Cerebellar cortex (tissue), 1 donor: Measurements from ENCODE around the gene SSR1.

Experiments
- DNase-seq: peaks from one replicate; pipeline ENCODE4 v3.0.0-alpha.2; 2015; ENCODE audit warnings: low spot score

SSR1 gene

DNA sequence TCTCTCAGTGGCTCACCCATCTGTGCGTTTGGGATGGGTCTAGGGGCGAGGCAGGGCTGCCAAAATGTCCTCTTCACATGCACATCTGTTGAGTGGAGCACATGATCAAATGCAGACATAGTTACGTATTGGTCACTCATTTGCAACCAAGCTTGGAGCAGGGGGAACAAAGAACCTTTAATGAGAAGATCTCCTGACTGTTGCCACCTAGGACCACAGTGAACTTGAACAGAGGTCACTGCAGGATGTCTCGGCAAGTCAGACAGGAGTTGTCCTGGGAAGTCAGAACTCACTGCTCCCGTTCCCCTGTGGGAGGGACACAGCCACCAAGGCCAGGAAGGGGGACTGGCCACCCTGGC, 73.4 kb downstream of the SSR1 start:
- DNase-seq = no peak

DNA sequence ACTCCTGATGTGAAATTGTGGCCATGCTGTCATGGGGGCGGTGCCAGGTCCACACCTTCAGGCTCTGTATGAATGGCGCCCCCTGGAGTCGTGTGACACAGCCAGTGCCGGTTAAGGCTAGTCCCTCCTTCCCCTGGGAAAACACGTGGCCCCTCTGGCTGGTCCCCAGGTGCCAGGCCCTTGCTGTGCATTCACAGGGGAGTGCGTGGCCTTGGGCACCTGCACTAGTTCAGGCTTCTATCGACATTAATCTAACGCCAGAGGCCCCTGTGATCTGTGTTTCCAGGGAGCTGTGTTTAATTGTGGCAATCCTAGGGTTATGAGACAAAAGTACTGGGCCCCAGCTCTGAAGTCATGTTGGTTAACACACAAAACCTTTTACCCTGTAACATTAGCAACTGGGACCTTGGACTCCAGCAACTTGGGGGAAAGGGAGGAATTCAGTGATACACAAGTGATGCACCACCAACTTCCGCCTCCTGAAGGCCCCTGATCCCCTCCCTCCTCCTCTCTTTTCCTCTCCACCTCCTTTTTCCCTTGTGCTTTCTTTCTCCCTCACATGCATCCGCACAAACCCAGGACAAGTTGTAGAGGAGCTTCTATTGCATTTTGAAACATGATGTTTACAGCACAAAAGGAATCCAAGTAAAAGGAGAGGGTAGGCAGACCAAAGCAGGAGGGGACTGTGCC, 74.0 kb downstream of the SSR1 start:
- peak; percentile 75 for DNase-seq

DNA sequence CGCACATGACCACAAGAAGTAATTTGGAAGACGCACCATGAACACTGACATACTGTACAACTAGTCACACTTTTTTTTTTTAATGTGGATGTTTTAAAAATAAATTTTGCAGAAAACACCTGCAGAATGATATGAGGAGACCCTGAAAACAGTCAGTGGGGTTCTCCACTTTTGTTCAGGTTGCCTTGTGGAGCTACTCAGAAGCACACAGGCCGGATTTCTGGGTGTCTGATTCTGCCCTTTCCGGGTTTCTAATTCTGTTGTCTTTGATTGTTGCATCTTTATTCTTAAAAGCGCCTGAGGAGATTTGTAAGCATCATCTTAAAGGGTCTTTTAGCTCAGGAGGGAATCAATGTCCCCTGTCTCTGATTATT, 74.5 kb downstream of the SSR1 start:
- no peak for DNase-seq

DNA sequence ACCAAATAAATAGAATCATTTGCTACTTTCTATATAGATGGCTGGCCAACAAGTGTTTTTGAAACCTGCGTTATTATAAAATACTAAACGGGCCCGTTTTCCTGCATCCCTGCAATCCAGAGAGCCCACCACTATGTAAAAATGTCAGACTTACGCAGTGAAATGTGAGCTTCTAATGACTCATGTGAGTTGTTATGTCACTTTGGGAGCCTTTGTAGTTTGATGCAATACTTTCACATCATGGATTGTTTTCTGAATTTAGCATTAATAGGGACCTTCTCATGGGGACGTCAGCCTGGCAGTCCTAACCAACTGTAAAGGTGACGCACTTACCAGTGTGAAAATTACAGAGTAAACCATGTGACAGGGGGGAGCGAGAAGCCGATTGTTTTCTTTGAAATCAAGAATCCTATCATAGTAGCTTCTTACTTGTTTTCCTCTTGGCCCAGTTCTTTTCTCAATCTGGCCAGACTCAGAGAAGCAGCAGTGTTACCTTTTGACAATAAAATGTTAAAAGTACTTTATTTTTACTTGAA, 75.3 kb downstream of the SSR1 start:
- no peak for DNase-seq

DNA sequence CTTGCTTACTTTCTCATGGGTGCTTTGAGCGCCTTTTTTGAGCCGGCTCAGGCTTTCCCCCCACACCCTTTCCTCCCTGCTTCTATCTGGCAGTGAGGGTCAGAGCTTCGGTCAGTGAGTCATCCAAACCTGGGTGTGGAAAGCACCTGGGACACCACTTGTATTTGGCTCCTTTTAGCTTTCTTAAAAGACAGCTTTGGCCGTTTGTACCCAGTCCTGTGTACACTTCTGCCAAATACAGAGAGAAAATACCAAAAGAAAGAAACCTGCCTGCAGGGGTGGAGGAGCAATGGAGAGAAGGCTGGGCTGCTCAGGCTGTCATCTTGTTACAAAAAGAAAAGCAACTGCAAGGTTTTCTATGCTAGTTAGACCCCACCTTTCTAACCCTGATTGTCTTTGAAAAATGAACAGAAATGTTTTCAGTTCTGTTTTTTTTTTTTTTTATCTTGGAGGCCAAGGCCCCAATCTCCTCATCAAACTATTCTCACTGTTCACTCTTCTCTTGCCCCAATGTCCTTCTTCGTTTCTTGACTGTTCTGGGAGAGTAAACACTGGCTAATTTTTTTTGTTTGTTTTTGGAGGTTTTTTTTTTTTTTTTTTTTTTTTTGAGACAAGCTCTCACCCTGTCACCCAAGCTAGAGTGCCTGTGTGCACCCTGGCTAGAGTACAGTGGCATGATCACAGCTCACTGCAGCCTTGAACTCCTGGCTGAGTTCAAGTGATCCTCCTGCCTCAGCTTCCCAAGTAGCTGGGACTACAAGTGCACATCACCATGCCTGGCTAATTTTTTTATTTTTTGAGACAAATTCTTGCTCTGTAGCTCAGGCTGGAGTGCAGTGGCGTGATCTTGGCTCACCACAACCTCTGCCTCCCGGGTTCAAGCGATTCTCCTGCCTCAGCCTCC, 76.4 kb downstream of the SSR1 start:
- no peak for DNase-seq

DNA sequence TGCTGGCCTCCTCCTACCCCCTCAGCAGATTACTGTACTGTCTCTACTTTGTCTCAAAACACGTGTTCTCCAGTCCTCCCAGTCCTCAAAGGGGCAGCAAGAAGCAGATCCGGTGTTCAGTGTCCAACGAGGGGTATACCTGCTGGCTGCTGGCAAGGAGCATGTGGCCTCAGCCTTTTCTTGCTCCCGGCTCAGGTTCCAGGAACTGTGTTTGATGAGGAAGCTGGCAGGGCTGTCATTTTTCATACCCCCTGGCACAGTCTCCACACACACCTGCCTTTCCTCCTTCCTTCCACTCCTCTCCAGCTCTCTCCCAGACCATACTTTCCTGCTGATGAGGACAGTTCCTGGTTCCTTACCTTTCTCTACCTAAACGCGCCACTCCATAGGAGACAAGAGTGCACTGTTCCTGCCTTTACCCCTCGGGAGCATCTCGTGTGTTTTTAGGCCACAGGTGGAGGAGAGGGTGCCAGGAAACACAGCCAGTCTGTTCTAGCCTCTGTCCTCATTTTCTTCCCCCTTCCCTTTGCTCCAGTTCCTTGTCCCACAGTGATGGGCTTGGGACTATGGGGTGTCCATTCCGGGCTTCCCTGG, 77.2 kb downstream of the SSR1 start:
- DNase-seq = no peak

DNA sequence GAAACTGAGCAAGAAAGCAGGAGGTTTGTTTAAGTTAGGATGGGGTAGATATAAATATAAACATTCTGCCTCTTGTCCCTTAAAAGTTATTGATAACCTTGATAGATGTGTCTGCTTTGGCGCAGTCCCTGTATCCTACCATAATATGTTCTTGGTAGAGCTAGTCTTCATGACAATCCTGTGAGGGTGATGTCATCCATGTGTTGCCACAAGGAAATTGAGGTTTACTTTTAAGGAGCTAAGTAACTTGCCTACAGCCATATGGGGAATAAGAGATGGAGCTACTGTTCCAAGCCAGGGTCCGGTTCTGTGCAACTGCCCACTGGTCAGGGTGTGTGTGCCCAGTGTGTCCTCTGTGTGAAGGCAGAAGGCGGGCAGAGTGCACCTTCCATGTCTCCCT, 78.5 kb downstream of the SSR1 start:
- no peak for DNase-seq

DNA sequence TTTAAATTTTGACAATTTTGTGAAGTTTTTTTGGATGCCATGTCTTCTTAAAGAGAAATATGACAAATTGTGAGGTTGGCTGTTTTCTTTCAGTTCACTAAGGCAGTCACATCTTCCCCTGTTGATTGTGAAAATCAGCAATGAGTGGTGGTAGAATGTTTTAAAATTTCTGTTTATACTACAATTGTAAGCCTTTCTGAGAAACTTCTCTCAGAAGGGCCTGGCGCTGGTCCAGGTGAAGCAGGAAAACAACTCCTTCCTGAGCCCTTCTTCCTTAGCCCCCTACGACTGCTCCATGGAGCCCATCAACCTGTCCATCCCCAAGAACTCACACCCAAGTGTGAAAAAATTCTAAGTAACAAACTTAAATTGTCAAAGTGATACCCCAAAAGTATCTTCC, 80.6 kb downstream of the SSR1 start:
- no peak for DNase-seq

DNA sequence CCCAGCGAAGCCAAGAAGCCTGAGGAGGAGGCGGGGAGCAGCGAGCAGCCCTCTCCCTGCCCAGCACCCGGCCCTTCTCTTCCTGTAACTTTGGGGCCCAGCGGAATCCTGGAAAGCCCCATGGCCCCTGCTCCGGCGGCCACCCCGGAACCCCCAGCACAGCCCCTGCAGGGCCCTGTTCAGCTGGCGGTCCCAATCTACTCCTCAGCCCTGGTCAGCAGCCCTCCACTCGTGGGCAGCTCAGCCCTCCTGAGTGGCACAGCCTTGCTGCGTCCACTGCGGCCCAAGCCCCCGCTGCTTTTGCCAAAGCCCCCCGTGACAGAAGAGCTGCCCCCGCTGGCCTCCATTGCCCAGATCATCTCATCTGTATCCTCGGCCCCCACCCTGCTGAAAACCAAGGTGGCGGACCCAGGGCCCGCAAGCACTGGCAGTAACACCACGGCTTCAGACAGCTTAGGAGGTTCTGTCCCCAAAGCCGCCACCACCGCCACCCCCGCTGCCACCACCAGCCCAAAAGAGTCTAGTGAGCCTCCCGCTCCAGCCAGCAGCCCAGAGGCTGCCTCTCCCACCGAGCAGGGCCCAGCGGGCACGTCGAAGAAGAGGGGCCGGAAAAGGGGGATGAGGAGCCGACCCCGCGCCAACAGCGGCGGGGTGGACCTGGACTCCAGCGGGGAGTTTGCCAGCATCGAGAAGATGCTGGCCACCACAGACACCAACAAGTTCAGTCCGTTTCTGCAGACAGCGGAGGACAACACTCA, 81.9 kb downstream of the SSR1 start:
- DNase-seq = no peak

DNA sequence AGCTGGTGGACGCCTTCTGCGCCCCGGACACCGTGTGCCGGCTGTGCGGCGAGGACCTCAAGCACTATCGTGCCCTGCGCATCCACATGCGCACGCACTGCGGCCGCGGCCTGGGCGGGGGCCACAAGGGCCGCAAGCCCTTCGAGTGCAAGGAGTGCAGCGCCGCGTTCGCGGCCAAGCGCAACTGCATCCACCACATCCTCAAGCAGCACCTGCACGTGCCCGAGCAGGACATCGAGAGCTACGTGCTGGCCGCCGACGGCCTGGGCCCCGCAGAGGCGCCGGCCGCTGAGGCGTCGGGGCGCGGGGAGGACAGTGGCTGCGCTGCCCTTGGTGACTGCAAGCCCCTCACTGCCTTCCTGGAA, 82.7 kb downstream of the SSR1 start:
- no peak for DNase-seq

DNA sequence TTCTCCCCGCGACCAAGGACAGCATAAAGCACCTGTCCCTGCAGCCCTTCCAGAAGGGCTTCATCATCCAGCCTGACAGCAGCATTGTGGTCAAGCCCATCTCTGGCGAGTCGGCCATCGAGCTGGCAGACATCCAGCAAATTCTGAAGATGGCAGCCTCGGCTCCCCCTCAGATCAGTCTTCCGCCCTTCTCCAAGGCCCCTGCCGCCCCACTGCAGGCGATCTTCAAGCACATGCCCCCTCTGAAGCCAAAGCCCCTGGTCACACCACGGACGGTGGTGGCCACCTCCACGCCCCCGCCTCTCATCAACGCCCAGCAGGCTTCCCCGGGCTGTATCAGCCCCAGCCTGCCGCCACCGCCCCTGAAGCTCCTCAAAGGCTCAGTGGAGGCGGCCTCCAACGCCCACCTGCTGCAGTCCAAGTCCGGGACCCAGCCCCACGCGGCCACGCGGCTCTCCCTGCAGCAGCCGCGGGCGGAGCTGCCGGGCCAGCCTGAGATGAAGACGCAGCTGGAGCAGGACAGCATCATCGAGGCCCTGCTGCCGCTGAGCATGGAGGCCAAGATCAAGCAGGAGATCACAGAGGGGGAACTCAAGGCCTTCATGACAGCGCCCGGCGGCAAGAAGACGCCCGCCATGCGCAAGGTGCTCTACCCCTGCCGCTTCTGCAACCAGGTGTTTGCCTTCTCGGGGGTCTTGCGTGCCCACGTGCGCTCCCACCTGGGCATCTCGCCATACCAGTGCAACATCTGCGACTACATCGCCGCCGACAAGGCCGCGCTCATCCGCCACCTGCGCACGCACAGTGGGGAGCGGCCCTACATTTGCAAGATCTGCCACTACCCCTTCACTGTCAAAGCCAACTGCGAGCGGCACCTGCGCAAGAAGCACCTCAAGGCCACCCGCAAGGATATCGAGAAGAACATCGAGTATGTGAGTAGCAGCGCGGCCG, 83.3 kb downstream of the SSR1 start:
- DNase-seq = no peak

DNA sequence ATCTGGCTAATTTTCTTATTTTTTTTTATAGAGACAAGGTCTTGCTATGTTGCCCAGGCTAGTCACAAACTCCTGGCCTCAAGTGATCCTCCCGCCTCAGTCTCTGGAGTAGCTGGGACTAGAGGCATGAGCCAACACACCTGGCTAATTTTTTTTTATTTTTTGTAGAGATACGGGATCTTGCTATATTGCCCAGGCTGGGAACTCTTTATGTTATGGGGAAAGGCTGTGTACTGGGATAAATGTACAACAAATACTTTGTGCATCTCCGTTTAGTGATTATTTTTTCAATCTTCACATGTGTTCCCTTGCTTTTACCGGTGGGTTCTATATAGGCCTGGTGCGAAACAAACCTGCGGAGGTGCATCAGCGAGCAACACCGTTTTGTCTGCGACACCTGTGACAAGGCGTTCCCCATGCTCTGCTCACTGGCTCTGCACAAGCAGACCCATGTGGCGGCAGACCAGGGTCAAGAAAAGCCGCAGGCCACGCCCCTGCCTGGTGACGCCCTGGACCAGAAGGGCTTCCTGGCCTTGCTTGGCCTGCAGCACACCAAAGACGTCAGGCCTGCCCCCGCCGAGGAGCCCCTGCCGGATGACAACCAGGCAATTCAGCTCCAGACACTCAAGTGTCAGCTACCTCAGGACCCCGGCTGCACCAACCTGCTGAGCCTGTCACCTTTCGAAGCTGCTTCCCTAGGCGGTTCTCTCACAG, 84.2 kb downstream of the SSR1 start:
- DNase-seq = no peak

DNA sequence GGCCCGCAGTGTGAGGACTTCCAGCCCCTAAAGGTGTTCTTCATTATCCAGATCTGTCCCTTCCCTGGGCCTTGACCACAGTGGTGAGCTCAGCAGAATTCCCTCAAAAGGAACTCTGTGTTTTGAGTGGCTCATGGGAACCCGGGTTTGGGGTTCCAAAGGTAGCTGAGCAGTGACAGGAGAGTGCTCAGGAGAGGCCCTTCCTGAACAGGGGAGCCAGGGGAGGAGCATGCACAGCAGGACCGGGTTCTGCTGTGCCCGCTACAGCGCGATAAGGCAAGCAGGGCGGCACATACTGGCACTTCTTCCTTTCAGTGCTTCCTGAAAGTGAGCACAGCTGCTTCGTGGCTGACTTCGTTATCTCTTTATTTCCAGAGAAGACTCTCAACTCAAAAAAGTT, 88.3 kb downstream of the SSR1 start:
- DNase-seq = no peak

DNA sequence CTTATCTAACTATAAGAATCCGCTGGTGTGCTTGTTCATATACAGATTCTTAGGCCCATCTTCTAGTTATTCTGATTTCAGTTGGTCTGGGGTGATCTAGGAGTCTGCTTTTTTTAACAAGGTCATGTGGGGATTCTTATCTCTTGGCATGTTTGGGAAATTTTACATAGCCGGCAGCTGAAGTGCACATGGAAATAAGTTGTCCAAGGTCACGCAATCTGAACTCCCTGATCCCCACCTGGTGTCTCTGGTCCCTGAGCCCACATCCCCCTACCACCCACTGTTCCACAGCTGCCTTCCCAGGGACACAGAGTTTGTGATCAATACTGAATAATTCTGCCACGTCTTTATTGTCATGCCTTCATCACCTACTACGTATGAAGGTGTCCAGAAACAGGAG, 90.8 kb downstream of the SSR1 start:
- DNase-seq = no peak

DNA sequence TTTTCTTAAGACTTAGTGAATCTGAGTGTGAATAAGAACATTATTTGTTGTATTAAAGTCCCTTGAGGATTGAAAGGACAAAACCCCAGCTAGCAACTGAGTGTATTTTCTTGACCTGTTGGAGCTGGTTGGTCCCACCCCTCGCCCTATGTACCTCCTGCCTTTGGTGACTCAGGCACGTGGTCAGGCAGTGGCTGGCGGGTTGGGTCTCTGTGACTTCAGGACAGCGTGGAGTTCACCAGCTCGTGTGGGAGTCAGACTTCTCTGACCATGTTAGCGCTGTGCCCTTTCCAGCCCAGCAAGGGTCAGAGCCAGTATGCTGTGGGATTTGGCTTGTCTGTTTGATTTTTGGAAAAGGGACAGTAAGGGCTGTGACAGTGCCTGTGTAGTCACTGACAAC, 93.7 kb downstream of the SSR1 start:
- no peak for DNase-seq

DNA sequence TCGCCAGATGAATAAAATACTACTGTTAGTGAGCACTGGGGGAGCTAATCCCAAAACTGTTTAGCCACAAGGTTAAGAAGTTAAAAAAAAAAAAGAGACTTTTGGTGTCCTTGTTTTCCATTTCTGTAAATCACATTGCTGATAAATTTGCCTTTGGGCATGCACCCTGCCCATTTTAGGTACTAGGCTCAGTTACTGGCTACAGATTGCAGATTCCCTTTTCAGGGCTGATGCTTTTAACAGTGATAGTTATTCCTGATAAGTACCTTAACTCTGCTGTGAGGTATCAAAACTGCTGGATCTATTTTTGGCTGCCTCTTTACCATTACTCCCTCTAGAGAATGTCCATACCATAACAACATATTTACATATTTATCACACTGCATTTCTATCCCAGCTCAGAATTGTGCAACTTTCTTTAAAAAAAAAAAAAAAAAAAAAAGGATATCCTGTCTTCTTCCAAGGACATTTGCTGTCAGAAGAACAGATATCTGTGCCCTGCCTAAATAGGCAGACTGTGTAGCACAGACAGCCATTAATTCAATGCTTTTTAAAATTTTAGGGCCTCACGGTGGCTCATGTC, 94.5 kb downstream of the SSR1 start:
- no peak for DNase-seq
